GM23338 (cell line): ENCODE results near the gene IPO13. TPM values are rescaled to one million over a fixed set of nuclear protein-coding genes. Genes with fewer than 3 reads are reported as not detected.
A peak's percentile ranks its signal among the peaks of the same experiment; 100 is the strongest.

ENCODE experiments used
- ATAC-seq: fragments of 200-7000 bp; cut with Tn5 transposase; 3 replicates; pipeline ENCODE4 v1.9.1; 2020
- DNase-seq: peaks from one replicate; pipeline ENCODE4 v3.0.0-alpha.2; 2015; ENCODE audit warnings: low spot score
- H2AFZ ChIP-seq: fragments of 200-600 bp; sonication (generic); 2 replicates; pipeline ENCODE4 v1.8.0; 2016; ENCODE audit warnings: antibody characterized with exemption, mild to moderate bottlenecking, moderate library complexity
- H3F3A ChIP-seq: fragments of 200-600 bp; sonication (generic); replicated peaks from 2 replicates; pipeline ENCODE4 v1.8.0; 2017; ENCODE audit warnings: antibody characterized with exemption, mixed run types, low read depth
- H3K27ac ChIP-seq: fragments of 200-600 bp; sonication (generic); 2 replicates; pipeline ENCODE4 v1.6.1; 2016; ENCODE audit warnings: low read depth
- H3K27me3 ChIP-seq: fragments of 200-600 bp; sonication (generic); 2 replicates; pipeline ENCODE4 v1.8.0; 2016; ENCODE audit warnings: mild to moderate bottlenecking, mixed run types, moderate library complexity; ENCODE audit not compliant: insufficient read depth
- H3K36me3 ChIP-seq: fragments of 200-600 bp; sonication (generic); 2 replicates; pipeline ENCODE4 v1.8.0; 2016; ENCODE audit warnings: mild to moderate bottlenecking; ENCODE audit not compliant: insufficient read depth
- H3K4me1 ChIP-seq: fragments of 200-600 bp; sonication (generic); 2 replicates; pipeline ENCODE4 v1.8.0; 2016; ENCODE audit warnings: mild to moderate bottlenecking, moderate library complexity; ENCODE audit not compliant: insufficient read depth
- H3K4me2 ChIP-seq: fragments of 200-600 bp; sonication (generic); 2 replicates; pipeline ENCODE4 v1.7.1; 2017; ENCODE audit warnings: mixed run types
- H3K4me3 ChIP-seq: fragments of 200-600 bp; sonication (generic); 2 replicates; pipeline ENCODE4 v1.6.1; 2016; ENCODE audit warnings: mixed run types
- H3K79me2 ChIP-seq: fragments of 200-600 bp; sonication (generic); replicated peaks from 2 replicates; pipeline ENCODE4 v1.8.0; 2017; ENCODE audit warnings: mild to moderate bottlenecking; ENCODE audit not compliant: insufficient read depth
- H3K9me2 ChIP-seq: fragments of 200-600 bp; sonication (generic); 2 replicates; pipeline ENCODE4 v1.8.0; 2017; ENCODE audit not compliant: insufficient read depth
- H4K20me1 ChIP-seq: fragments of 200-600 bp; sonication (generic); replicated peaks from 2 replicates; pipeline ENCODE4 v1.8.0; 2017; ENCODE audit warnings: mild to moderate bottlenecking; ENCODE audit not compliant: insufficient read depth
- H3K27ac Mint-ChIP-seq: 2 replicates; pipeline ENCODE4 v1.8.0; 2020; ENCODE audit warnings: inconsistent platforms, mild to moderate bottlenecking, moderate library complexity, mixed read lengths
- H3K27me3 Mint-ChIP-seq: 3 replicates; pipeline ENCODE4 v1.8.0; 2022; ENCODE audit warnings: low read depth, mild to moderate bottlenecking, moderate library complexity, mixed read lengths, inconsistent platforms; ENCODE audit not compliant: insufficient read depth, poor library complexity
- H3K36me3 Mint-ChIP-seq: 3 replicates; pipeline ENCODE4 v1.8.0; 2021; ENCODE audit warnings: low read depth, mild to moderate bottlenecking, inconsistent platforms, moderate library complexity, mixed read lengths
- H3K4me1 Mint-ChIP-seq: 3 replicates; pipeline ENCODE4 v1.8.0; 2020; ENCODE audit warnings: mild to moderate bottlenecking, inconsistent platforms, mixed read lengths
- H3K4me3 Mint-ChIP-seq: 3 replicates; pipeline ENCODE4 v1.8.0; 2021; ENCODE audit warnings: moderate library complexity, mild to moderate bottlenecking, inconsistent platforms, mixed read lengths
- H3K9me3 Mint-ChIP-seq: 3 replicates; pipeline ENCODE4 v1.8.0; 2020; ENCODE audit warnings: moderate library complexity, mild to moderate bottlenecking, inconsistent platforms, mixed read lengths
- JUNB ChIP-seq: IDR thresholded peaks from one replicate; pipeline ENCODE4 v1.6.1; 2016; ENCODE audit warnings: antibody characterized with exemption; ENCODE audit not compliant: unreplicated experiment
- NANOG ChIP-seq: IDR thresholded peaks from 2 replicates; pipeline ENCODE4 v1.6.1; 2016; ENCODE audit warnings: antibody characterized with exemption, borderline replicate concordance
- POLR2AphosphoS5 ChIP-seq: IDR thresholded peaks from 2 replicates; pipeline ENCODE4 v1.6.1; 2016; ENCODE audit warnings: antibody characterized with exemption, low read depth
- STAT1 ChIP-seq: IDR thresholded peaks from one replicate; pipeline ENCODE4 v1.6.1; 2016; ENCODE audit warnings: antibody characterized with exemption; ENCODE audit not compliant: unreplicated experiment
- ZNF114 ChIP-seq: fragments of 250-450 bp; sonication (Bioruptor Pico); IDR thresholded peaks from 2 replicates; pipeline ENCODE4 v1.5.0; 2020; ENCODE audit warnings: mild to moderate bottlenecking, moderate library complexity
- ZNF331 ChIP-seq: fragments of 250-450 bp; sonication (Bioruptor Pico); IDR thresholded peaks from 2 replicates; pipeline ENCODE4 v1.5.0; 2020; ENCODE audit warnings: low read depth, mild to moderate bottlenecking, moderate library complexity
- polyA plus RNA-seq: library from polyadenylated mRNA; unstranded; fragments of >200 nt; fragmentation: Nextera tagmentation; extraction: Ambion mirVana; gene quantifications from 2 replicates; pipeline ENCODE4 v1.2.1, GENCODE V29; 2016
- total RNA-seq: library from RNA; depleted of rRNA; stranded (reverse); fragments of >200 nt; shearing (Covaris generic); gene quantifications from 2 replicates; pipeline ENCODE4 v1.2.3, GENCODE V29; 2014
- TF ChIP-seq, protein P1 (sequence below): IDR thresholded peaks from one replicate; pipeline ENCODE4 v1.6.1; 2018; ENCODE audit warnings: antibody characterized with exemption; ENCODE audit not compliant: unreplicated experiment
- TF ChIP-seq, protein P2 (sequence below): IDR thresholded peaks from 2 replicates; pipeline ENCODE4 v1.6.1; 2016; ENCODE audit warnings: antibody characterized with exemption
- TF ChIP-seq, protein P3 (sequence below), 2 experiments: fragments of 200-600 bp in 1 of 2; sonication (generic) in 1 of 2; conservative IDR thresholded peaks; 2 replicates each; pipeline versions ENCODE4 v1.5.1 to v1.6.1; 2016 to 2017; ENCODE audit warnings: antibody characterized with exemption in 2 of 2, low read depth in 2 of 2, mild to moderate bottlenecking in 2 of 2, moderate library complexity in 1 of 2

Gene IPO13
- total and polyA plus RNA-seq, 2 experiments from 2014 or later, result 10.4 to 22.8 TPM

DNA sequence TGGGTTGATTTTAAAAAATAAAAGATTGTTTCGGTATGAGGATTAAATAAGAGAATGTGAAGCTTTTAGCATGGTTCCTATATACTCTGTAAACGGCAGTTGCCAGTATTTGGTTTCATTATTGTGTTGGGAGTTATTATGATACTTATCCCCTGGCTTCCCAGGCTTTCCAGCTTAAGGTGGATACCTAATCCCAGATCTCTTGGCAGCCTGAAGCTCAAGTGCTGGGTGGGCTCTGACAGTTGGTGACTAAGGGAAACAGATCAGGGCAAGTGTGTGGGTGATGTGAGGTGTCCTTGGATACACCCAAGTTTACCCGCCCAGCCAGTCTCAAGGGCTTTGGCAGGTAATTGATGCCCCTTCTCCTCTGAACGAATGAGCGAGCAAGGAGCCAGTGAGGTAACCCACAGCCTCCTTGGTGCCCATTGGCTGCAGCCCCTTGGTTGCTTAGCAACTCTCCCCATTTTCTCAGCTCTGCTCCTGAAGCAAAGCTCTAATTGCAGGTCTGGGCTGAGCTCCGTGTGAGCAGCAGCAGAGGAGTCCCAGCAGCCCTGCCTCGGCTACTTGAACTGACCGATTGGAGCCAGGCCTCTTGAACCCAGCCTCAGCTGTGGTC lies 6.1 kb downstream of the IPO13 start:
- Histone ChIP-seq H3K4me3 (no peak overlapping the region), H3K79me2 (peaks cover 4% of the 10 kb centered on the region; the same call in 1 of the 2 replicates), H2AFZ (no peak overlapping the region), H4K20me1 (no peaks in the 10 kb centered on the region; the same call in 1 of the 2 replicates), H3F3A (no peaks in the 10 kb centered on the region), H3K36me3 (no peaks in the 10 kb centered on the region), H3K27ac (no peak overlapping the region), H3K4me1 (peaks cover 3% of the 10 kb centered on the region; the same call in 1 of the 2 replicates), H3K4me2 (no peak overlapping the region), H3K9me2 (no peaks in the 10 kb centered on the region), H3K27me3 (no peaks in the 10 kb centered on the region)
- H3K36me3 Mint-ChIP-seq, result no peaks in the 10 kb centered on the region; the same call in 2 of the 3 replicates
- peaks cover 13% of the 10 kb centered on the region for H3K27me3 Mint-ChIP-seq
- peaks cover 19% of the 10 kb centered on the region for H3K4me1 Mint-ChIP-seq
- ATAC-seq (peak; percentile 97), DNase-seq (peak; percentile 94)
- 0 out of 2 replicates have a peak overlapping the region, but pooled peaks have one; percentile 23 for H3K27ac Mint-ChIP-seq
- 0 out of 3 replicates have a peak overlapping the region, but pooled peaks have one; percentile 11 for H3K4me3 Mint-ChIP-seq
- TF ChIP-seq, protein P1, sequence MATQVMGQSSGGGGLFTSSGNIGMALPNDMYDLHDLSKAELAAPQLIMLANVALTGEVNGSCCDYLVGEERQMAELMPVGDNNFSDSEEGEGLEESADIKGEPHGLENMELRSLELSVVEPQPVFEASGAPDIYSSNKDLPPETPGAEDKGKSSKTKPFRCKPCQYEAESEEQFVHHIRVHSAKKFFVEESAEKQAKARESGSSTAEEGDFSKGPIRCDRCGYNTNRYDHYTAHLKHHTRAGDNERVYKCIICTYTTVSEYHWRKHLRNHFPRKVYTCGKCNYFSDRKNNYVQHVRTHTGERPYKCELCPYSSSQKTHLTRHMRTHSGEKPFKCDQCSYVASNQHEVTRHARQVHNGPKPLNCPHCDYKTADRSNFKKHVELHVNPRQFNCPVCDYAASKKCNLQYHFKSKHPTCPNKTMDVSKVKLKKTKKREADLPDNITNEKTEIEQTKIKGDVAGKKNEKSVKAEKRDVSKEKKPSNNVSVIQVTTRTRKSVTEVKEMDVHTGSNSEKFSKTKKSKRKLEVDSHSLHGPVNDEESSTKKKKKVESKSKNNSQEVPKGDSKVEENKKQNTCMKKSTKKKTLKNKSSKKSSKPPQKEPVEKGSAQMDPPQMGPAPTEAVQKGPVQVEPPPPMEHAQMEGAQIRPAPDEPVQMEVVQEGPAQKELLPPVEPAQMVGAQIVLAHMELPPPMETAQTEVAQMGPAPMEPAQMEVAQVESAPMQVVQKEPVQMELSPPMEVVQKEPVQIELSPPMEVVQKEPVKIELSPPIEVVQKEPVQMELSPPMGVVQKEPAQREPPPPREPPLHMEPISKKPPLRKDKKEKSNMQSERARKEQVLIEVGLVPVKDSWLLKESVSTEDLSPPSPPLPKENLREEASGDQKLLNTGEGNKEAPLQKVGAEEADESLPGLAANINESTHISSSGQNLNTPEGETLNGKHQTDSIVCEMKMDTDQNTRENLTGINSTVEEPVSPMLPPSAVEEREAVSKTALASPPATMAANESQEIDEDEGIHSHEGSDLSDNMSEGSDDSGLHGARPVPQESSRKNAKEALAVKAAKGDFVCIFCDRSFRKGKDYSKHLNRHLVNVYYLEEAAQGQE, result no peak
- TF ChIP-seq ZNF114 (CRISPR knock-in tag) (no peak), NANOG (no peak), POLR2AphosphoS5 (no peak), ZNF331 (CRISPR knock-in tag) (no peak), JUNB (no peak), STAT1 (no peak)
- TF ChIP-seq, protein P2, sequence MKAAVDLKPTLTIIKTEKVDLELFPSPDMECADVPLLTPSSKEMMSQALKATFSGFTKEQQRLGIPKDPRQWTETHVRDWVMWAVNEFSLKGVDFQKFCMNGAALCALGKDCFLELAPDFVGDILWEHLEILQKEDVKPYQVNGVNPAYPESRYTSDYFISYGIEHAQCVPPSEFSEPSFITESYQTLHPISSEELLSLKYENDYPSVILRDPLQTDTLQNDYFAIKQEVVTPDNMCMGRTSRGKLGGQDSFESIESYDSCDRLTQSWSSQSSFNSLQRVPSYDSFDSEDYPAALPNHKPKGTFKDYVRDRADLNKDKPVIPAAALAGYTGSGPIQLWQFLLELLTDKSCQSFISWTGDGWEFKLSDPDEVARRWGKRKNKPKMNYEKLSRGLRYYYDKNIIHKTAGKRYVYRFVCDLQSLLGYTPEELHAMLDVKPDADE, result no peak
- TF ChIP-seq, protein P3, sequence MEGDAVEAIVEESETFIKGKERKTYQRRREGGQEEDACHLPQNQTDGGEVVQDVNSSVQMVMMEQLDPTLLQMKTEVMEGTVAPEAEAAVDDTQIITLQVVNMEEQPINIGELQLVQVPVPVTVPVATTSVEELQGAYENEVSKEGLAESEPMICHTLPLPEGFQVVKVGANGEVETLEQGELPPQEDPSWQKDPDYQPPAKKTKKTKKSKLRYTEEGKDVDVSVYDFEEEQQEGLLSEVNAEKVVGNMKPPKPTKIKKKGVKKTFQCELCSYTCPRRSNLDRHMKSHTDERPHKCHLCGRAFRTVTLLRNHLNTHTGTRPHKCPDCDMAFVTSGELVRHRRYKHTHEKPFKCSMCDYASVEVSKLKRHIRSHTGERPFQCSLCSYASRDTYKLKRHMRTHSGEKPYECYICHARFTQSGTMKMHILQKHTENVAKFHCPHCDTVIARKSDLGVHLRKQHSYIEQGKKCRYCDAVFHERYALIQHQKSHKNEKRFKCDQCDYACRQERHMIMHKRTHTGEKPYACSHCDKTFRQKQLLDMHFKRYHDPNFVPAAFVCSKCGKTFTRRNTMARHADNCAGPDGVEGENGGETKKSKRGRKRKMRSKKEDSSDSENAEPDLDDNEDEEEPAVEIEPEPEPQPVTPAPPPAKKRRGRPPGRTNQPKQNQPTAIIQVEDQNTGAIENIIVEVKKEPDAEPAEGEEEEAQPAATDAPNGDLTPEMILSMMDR (conservative IDR thresholded peaks at IDR 0.05; ENCODE audit: low read depth in 2 of 2), result no peak
- no peaks in the 10 kb centered on the region for H3K9me3 Mint-ChIP-seq
